ENCODE results near the gene SLC7A6. TPM values are rescaled to one million over a fixed set of nuclear protein-coding genes. Genes with fewer than 3 reads are reported as not detected.

The SLC7A6 gene
- total and polyA plus RNA-seq, 2 of the 8 experiments (the other 6 are each of a cell fraction or from before 2014, with no cell fraction given): 28.0 to 37.8 TPM

DNA sequence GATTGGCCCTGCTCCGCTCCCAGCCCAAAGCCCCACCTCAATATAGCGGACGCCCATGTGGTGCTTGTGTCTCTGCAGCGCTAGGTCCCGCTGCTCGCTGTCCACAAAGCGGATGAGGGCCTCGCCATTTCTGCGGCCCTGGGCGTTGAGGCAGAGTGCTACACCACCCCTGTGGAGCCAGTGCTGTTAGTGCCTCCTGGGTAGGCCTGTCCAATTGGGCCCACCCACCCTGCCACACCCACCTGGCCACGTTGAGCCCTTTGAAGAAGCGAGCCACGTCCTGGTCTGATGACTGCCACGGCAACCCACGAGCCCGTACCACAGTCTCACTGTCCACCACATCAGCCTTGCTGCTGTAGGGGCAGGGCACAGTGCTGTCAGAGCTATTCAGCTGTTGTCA is 32.0 kb upstream of the SLC7A6 start (continued):
- TF ChIP-seq TAF1 (IDR thresholded peaks at IDR 0.05; ENCODE audit: low read depth, low read length): no peak
- TF ChIP-seq HDAC6 (IDR thresholded peaks at IDR 0.05; ENCODE audit: low read depth, low read length): no peak
- TF ChIP-seq CBX5 (IDR thresholded peaks at IDR 0.05; ENCODE audit: low read depth, low read length): no peak
